ENCODE measurements around the gene KIAA1549. TPM values are rescaled to one million over a fixed set of nuclear protein-coding genes. Genes with fewer than 3 reads are reported as not detected.

KIAA1549 gene
- total and polyA plus RNA-seq, 4 donors = 0.13 to 0.89 (median 0.42) TPM

DNA sequence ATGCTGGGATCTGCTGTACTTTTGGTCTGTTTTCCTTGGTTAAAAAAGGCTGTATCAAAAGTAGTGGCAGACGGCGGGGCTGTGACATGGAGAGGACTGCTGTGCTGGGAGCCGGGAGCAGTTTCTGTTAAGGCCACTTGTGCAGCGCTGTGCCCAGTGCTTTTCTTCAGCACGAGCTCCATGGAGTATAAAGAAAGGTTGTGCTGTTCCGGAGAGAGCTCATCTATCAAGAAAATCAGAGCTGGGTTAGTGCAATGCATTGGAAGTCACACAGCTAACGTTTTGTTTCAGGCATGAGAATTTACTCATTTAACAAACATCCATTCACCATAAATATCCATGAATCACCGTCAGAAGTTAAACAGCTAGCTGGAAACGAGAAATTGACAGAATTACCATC is 62.0 kb downstream of the KIAA1549 start:
- no peaks in the 10 kb centered on the region for H3K9me3 ChIP-seq (ENCODE audit: control insufficient read depth in 4 of 4, low read length in 3 of 4)
- 94% methylated on average over 9 of the region's 9 CpGs for WGBS
- TF ChIP-seq TAF1 (conservative IDR thresholded peaks at IDR 0.05) (no peak), NR2F2 (IDR thresholded peaks at IDR 0.05) (no peak), GABPA (IDR thresholded peaks at IDR 0.05 in 1 of 2, conservative IDR thresholded peaks at IDR 0.05 in 1 of 2) (no peak), RXRA (IDR thresholded peaks at IDR 0.05) (no peak), YY1 (IDR thresholded peaks at IDR 0.05) (no peak), FOXA2 (IDR thresholded peaks at IDR 0.05) (no peak), JUND (IDR thresholded peaks at IDR 0.05) (no peak), HNF4G (IDR thresholded peaks at IDR 0.05) (no peak), EGR1 (IDR thresholded peaks at IDR 0.05; ENCODE audit: low read depth in 2 of 2) (no peak)
- TF ChIP-seq, protein P1, sequence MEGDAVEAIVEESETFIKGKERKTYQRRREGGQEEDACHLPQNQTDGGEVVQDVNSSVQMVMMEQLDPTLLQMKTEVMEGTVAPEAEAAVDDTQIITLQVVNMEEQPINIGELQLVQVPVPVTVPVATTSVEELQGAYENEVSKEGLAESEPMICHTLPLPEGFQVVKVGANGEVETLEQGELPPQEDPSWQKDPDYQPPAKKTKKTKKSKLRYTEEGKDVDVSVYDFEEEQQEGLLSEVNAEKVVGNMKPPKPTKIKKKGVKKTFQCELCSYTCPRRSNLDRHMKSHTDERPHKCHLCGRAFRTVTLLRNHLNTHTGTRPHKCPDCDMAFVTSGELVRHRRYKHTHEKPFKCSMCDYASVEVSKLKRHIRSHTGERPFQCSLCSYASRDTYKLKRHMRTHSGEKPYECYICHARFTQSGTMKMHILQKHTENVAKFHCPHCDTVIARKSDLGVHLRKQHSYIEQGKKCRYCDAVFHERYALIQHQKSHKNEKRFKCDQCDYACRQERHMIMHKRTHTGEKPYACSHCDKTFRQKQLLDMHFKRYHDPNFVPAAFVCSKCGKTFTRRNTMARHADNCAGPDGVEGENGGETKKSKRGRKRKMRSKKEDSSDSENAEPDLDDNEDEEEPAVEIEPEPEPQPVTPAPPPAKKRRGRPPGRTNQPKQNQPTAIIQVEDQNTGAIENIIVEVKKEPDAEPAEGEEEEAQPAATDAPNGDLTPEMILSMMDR (IDR thresholded peaks at IDR 0.05; ENCODE audit: low read depth, low read length, missing input control) = no peak
- TF ChIP-seq, protein P2, sequence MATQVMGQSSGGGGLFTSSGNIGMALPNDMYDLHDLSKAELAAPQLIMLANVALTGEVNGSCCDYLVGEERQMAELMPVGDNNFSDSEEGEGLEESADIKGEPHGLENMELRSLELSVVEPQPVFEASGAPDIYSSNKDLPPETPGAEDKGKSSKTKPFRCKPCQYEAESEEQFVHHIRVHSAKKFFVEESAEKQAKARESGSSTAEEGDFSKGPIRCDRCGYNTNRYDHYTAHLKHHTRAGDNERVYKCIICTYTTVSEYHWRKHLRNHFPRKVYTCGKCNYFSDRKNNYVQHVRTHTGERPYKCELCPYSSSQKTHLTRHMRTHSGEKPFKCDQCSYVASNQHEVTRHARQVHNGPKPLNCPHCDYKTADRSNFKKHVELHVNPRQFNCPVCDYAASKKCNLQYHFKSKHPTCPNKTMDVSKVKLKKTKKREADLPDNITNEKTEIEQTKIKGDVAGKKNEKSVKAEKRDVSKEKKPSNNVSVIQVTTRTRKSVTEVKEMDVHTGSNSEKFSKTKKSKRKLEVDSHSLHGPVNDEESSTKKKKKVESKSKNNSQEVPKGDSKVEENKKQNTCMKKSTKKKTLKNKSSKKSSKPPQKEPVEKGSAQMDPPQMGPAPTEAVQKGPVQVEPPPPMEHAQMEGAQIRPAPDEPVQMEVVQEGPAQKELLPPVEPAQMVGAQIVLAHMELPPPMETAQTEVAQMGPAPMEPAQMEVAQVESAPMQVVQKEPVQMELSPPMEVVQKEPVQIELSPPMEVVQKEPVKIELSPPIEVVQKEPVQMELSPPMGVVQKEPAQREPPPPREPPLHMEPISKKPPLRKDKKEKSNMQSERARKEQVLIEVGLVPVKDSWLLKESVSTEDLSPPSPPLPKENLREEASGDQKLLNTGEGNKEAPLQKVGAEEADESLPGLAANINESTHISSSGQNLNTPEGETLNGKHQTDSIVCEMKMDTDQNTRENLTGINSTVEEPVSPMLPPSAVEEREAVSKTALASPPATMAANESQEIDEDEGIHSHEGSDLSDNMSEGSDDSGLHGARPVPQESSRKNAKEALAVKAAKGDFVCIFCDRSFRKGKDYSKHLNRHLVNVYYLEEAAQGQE (IDR thresholded peaks at IDR 0.05) = no peak
- no peak overlapping the region for H3K27ac ChIP-seq (ENCODE audit: low read depth in 1 of 2, low read length in 2 of 2)
- no peaks in the 10 kb centered on the region for H3K27me3 ChIP-seq (ENCODE audit: control insufficient read depth in 4 of 4, insufficient read depth in 4 of 4, low read length in 3 of 4)
- no peak overlapping the region for H3K4me3 ChIP-seq (ENCODE audit: low read depth in 1 of 3, low read length in 3 of 3)
- H3K4me1 ChIP-seq (ENCODE audit: control insufficient read depth in 4 of 4, insufficient read depth in 4 of 4, low read length in 3 of 4) = no peaks in the 10 kb centered on the region
- no peaks in the 10 kb centered on the region for H3K36me3 ChIP-seq (ENCODE audit: control insufficient read depth in 4 of 4, insufficient read depth in 3 of 4, low read depth in 1 of 4, low read length in 3 of 4)
- DNase-seq (ENCODE audit: low spot score) = no peak
- H3K9ac ChIP-seq (ENCODE audit: low read depth in 1 of 2, low read length in 2 of 2) = no peak overlapping the region

DNA sequence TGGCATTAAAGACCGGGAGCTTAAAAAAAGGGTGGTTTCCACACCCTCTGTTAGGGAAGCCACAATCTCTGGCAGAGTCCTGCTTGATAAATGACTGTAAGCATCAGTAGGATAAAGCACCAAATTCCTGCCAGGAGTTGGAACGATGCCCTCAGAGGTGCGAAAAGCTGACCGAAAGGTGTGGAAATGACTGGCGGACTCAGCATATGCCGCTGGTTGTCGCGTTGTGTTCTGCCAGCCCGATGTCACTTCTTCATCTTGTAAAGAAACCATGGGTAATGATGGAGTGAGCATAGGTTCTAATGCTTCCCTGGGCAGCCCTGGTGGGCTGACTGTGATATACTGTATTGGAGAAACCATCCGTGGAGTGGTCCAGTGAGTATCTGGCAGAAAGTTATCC is 62.4 kb downstream of the KIAA1549 start:
- H3K9ac ChIP-seq (ENCODE audit: low read depth in 1 of 2, low read length in 2 of 2) = no peak overlapping the region
- no peak overlapping the region for H3K4me3 ChIP-seq (ENCODE audit: low read depth in 1 of 3, low read length in 3 of 3)
- DNase-seq (ENCODE audit: low spot score) = no peak
- H3K27me3 ChIP-seq (ENCODE audit: control insufficient read depth in 4 of 4, insufficient read depth in 4 of 4, low read length in 3 of 4) = no peaks in the 10 kb centered on the region
- no peak overlapping the region for H3K27ac ChIP-seq (ENCODE audit: low read depth in 1 of 2, low read length in 2 of 2)
- TF ChIP-seq FOXA1 (IDR thresholded peaks at IDR 0.05) (no peak), SP1 (IDR thresholded peaks at IDR 0.05) (no peak)
- TF ChIP-seq, protein P2 (IDR thresholded peaks at IDR 0.05) = no peak
- TF ChIP-seq, protein P3, sequence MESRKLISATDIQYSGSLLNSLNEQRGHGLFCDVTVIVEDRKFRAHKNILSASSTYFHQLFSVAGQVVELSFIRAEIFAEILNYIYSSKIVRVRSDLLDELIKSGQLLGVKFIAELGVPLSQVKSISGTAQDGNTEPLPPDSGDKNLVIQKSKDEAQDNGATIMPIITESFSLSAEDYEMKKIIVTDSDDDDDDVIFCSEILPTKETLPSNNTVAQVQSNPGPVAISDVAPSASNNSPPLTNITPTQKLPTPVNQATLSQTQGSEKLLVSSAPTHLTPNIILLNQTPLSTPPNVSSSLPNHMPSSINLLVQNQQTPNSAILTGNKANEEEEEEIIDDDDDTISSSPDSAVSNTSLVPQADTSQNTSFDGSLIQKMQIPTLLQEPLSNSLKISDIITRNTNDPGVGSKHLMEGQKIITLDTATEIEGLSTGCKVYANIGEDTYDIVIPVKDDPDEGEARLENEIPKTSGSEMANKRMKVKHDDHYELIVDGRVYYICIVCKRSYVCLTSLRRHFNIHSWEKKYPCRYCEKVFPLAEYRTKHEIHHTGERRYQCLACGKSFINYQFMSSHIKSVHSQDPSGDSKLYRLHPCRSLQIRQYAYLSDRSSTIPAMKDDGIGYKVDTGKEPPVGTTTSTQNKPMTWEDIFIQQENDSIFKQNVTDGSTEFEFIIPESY (IDR thresholded peaks at IDR 0.05) = no peak
- TF ChIP-seq, protein P4, sequence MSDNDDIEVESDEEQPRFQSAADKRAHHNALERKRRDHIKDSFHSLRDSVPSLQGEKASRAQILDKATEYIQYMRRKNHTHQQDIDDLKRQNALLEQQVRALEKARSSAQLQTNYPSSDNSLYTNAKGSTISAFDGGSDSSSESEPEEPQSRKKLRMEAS (IDR thresholded peaks at IDR 0.05) = no peak
- no peaks in the 10 kb centered on the region for H3K4me1 ChIP-seq (ENCODE audit: control insufficient read depth in 4 of 4, insufficient read depth in 4 of 4, low read length in 3 of 4)
- 97% methylated on average over 10 of the region's 10 CpGs for WGBS
- H3K9me3 ChIP-seq (ENCODE audit: control insufficient read depth in 4 of 4, low read length in 3 of 4) = no peaks in the 10 kb centered on the region
- no peaks in the 10 kb centered on the region for H3K36me3 ChIP-seq (ENCODE audit: control insufficient read depth in 4 of 4, insufficient read depth in 3 of 4, low read depth in 1 of 4, low read length in 3 of 4)
